K562 (cell line): ENCODE data around the gene ACTR3C. TPM values are rescaled to one million over a fixed set of nuclear protein-coding genes. Genes with fewer than 3 reads are reported as not detected.
A peak's percentile ranks its signal among the peaks of the same experiment; 100 is the strongest.

Experiments
- ATAC-seq: fragments of 200-7000 bp; cut with Tn5 transposase; 3 replicates; pipeline ENCODE4 v1.9.1; 2020; ENCODE audit warnings: moderate library complexity
- BruUV-seq: library from RNA; stranded (reverse); fragments of 400-500 nt; replicated peaks from 2 replicates; lab custom pipeline; 2021; lab: Mats Ljungman, UMichigan
- CTCF ChIA-PET: fragments of 300-600 bp; formaldehyde crosslinking; extraction: SDS; loops from one replicate; lab custom pipeline; 2021; ENCODE audit warnings: low intra/inter-chr PET ratio; lab: Yijun Ruan, JAX
- POLR2A ChIA-PET: fragments of 300-600, 350-650 bp; sonication (Branson Sonifier 250); formaldehyde crosslinking; extraction: SDS; loops from one replicate; lab custom pipeline; 2021; ENCODE audit warnings: antibody characterized with exemption, inconsistent platforms; lab: Yijun Ruan, JAX
- DNase-seq, 4 experiments: peaks; one replicate each; pipeline versions ENCODE4 v3.0.0 to v3.0.0-alpha.2; 2011 to 2018; ENCODE audit warnings: low spot score in 3 of 4, mixed read lengths in 3 of 4; ENCODE audit errors: extremely low read depth in 1 of 4
- FAIRE-seq: peaks from 2 replicates; lab custom pipeline; 2011; peaks lifted over from hg19 to GRCh38; lab: Jason Lieb, UNC
- H2AFZ ChIP-seq: 2 replicates; pipeline ENCODE4 v1.6.0; 2011; ENCODE audit warnings: low read depth, low read length, control low read depth, inconsistent platforms
- H3K27ac ChIP-seq: fragments of 200-600 bp; 3 replicates; pipeline ENCODE4 v1.8.0; 2011; ENCODE audit warnings: low read depth, mild to moderate bottlenecking, control low read depth, inconsistent platforms, low read length, moderate library complexity, mixed read lengths; ENCODE audit errors: extremely low read depth
- H3K27me3 ChIP-seq, 2 experiments: fragments of 300-600 bp in 1 of 2; 2 replicates in 1 of 2; 3 replicates in 1 of 2; pipeline versions ENCODE4 v1.6.0 to v1.8.0; 2011; ENCODE audit warnings: inconsistent platforms in 2 of 2, low read length in 2 of 2, mild to moderate bottlenecking in 1 of 2, mixed read lengths in 1 of 2, moderate library complexity in 1 of 2; ENCODE audit not compliant: control insufficient read depth in 2 of 2, insufficient read depth in 2 of 2
- H3K36me3 ChIP-seq: fragments of 300-600 bp; 3 replicates; pipeline ENCODE4 v1.8.0; 2011; ENCODE audit warnings: mild to moderate bottlenecking, low read length, inconsistent platforms; ENCODE audit not compliant: control insufficient read depth, insufficient read depth
- H3K4me1 ChIP-seq, 2 experiments: fragments of 200-600 bp in 1 of 2; replicated peaks in 1 of 2; 2 replicates in 1 of 2; 3 replicates in 1 of 2; pipeline versions ENCODE4 v1.5.1 to v1.8.0; 2011; ENCODE audit warnings: inconsistent platforms in 2 of 2, low read length in 2 of 2, mild to moderate bottlenecking in 1 of 2, mixed read lengths in 1 of 2, moderate library complexity in 1 of 2; ENCODE audit not compliant: control insufficient read depth in 2 of 2, insufficient read depth in 2 of 2
- H3K4me2 ChIP-seq: 2 replicates; pipeline ENCODE4 v1.6.1; 2011; ENCODE audit warnings: low read length, control low read depth, inconsistent platforms, mixed read lengths; ENCODE audit not compliant: insufficient read depth
- H3K4me3 ChIP-seq: fragments of 200-600 bp; sonication (generic), shearing (Covaris generic); 2 replicates; pipeline ENCODE4 v1.5.1; 2016; ENCODE audit warnings: control low read depth, inconsistent platforms
- H3K79me2 ChIP-seq: fragments of 200-600 bp; 3 replicates; pipeline ENCODE4 v1.8.0; 2011; ENCODE audit warnings: low read length, inconsistent platforms; ENCODE audit not compliant: control insufficient read depth, insufficient read depth
- H3K9ac ChIP-seq, 2 experiments: 2 replicates each; pipeline versions ENCODE4 v1.6.0 to v1.6.1; 2011; ENCODE audit warnings: low read depth in 2 of 2, low read length in 2 of 2, control low read depth in 1 of 2, inconsistent platforms in 1 of 2, mild to moderate bottlenecking in 1 of 2, mixed read lengths in 1 of 2; ENCODE audit not compliant: insufficient read depth in 1 of 2
- H3K9me1 ChIP-seq: one replicate; pipeline ENCODE4 v1.6.0; 2011; ENCODE audit warnings: inconsistent platforms, mild to moderate bottlenecking, low read length, moderate library complexity; ENCODE audit not compliant: control insufficient read depth, insufficient read depth
- H3K9me3 ChIP-seq: replicated peaks from 2 replicates; pipeline ENCODE4 v1.5.1; 2011; ENCODE audit warnings: low read depth, low read length, inconsistent platforms; ENCODE audit not compliant: control insufficient read depth, insufficient read depth
- H4K20me1 ChIP-seq: replicated peaks from 2 replicates; pipeline ENCODE4 v1.6.1; 2011; ENCODE audit warnings: low read length, inconsistent platforms, mixed read lengths; ENCODE audit not compliant: control insufficient read depth, insufficient read depth
- BCOR ChIP-seq: fragments of 450-650 bp; IDR thresholded peaks from 2 replicates; pipeline ENCODE4 v1.6.1; 2016
- CUX1 ChIP-seq: fragments of 200-800 bp; sonication (Bioruptor generic); IDR thresholded peaks from 2 replicates; pipeline ENCODE4 v1.6.1; 2016; ENCODE audit warnings: missing genetic modification characterization, missing compliant biosample characterization
- FOXA1 ChIP-seq: fragments of 450-650 bp; IDR thresholded peaks from 2 replicates; pipeline ENCODE4 v1.6.1; 2016; ENCODE audit warnings: mild to moderate bottlenecking, borderline replicate concordance
- GATA2 ChIP-seq: sonication (generic); formaldehyde crosslinking; IDR thresholded peaks from 2 replicates; pipeline ENCODE4 v1.4.0; 2020; ENCODE audit warnings: mild to moderate bottlenecking, missing genetic modification reagents
- MLX ChIP-seq, 2 experiments: fragments of 450-650 bp in 1 of 2; sonication (generic) in 1 of 2; formaldehyde crosslinking; conservative IDR thresholded peaks; 2 replicates each; pipeline versions ENCODE4 v1.4.0 to v1.8.1; 2020 to 2022; ENCODE audit warnings: mild to moderate bottlenecking in 1 of 2, missing genetic modification reagents in 1 of 2
- MYBL2 ChIP-seq, 2 experiments: fragments of 450-650 bp in 1 of 2; sonication (generic) in 1 of 2; formaldehyde crosslinking in 1 of 2; IDR thresholded peaks; 2 replicates each; pipeline versions ENCODE4 v1.6.1 to v1.8.1; 2017 to 2022; ENCODE audit warnings: borderline replicate concordance in 1 of 2, inconsistent platforms in 1 of 2, low read depth in 1 of 2, mild to moderate bottlenecking in 1 of 2, missing genetic modification reagents in 1 of 2, moderate library complexity in 1 of 2
- PHB ChIP-seq: fragments of 250-450 bp; sonication (Bioruptor Pico); IDR thresholded peaks from 2 replicates; pipeline ENCODE4 v1.5.0; 2021
- POLR2AphosphoS2 ChIP-seq: IDR thresholded peaks from 2 replicates; pipeline ENCODE4 v1.6.1; 2012; ENCODE audit warnings: low read length, improper control_type of control experiment
- SRF ChIP-seq, 2 experiments: fragments of 250-450, 450-650 bp in 1 of 2; sonication (Bioruptor Pico) in 1 of 2; sonication (generic) in 1 of 2; formaldehyde crosslinking; IDR thresholded peaks; 2 replicates each; pipeline versions ENCODE4 v1.5.0 to v1.5.1; 2020 to 2022; ENCODE audit warnings: mild to moderate bottlenecking in 1 of 2, missing genetic modification reagents in 1 of 2
- TCFL5 ChIP-seq: fragments of 250-450 bp; sonication (Bioruptor Pico); conservative IDR thresholded peaks from 2 replicates; pipeline ENCODE4 v1.6.1; 2021; ENCODE audit warnings: mild to moderate bottlenecking, moderate library complexity, matching md5 sums
- ZNF212 ChIP-seq: fragments of 450-650 bp; formaldehyde crosslinking; IDR thresholded peaks from 2 replicates; pipeline ENCODE4 v1.4.0; 2020; ENCODE audit warnings: mild to moderate bottlenecking
- ZNF282 ChIP-seq: sonication (generic); formaldehyde crosslinking; IDR thresholded peaks from 2 replicates; pipeline ENCODE4 v1.8.1; 2023; ENCODE audit warnings: missing genetic modification reagents
- ZNF583 ChIP-seq: fragments of 250-450 bp; sonication (Bioruptor Pico); IDR thresholded peaks from 2 replicates; pipeline ENCODE4 v1.4.0; 2020
- ZNF644 ChIP-seq: fragments of 200-800 bp; sonication (Bioruptor generic); IDR thresholded peaks from 2 replicates; pipeline ENCODE4 v1.6.1; 2016; ENCODE audit warnings: low read depth, missing genetic modification characterization, missing compliant biosample characterization
- WGBS: fragments of 100-300 bp; shearing (Covaris generic); methylation state at CpG from one replicate; pipeline ENCODE4 v1.1.6; 2016; ENCODE audit warnings: low coverage, mixed read lengths; ENCODE audit not compliant: insufficient coverage; ENCODE audit errors: missing lambda C conversion rate; 5-methylcytosine and 5-hydroxymethylcytosine counted together
- in situ Hi-C: fragments of 300-500 bp; cut with MboI; formaldehyde crosslinking; loops from 4 replicates; pipeline ENCODE4 v1.15.0; 2018; ENCODE audit warnings: inconsistent platforms, mixed read lengths
- intact Hi-C: fragments of 100-400 bp; cut with micrococcal nuclease; formaldehyde crosslinking; loops from 2 replicates; pipeline ENCODE4 v1.14.2; 2022
- polyA plus RNA-seq, 8 experiments: library from polyadenylated mRNA; depleted of rRNA in 4 of 8; stranded (reverse) in 5 of 8; unstranded in 3 of 8; fragments of >200 nt; fragmentation: Nextera tagmentation in 2 of 8; fragmentation: Illumina TruSeq in 1 of 8; extraction: Ambion mirVana in 2 of 8; extraction: Trizol in 1 of 8; gene quantifications; 2 replicates each; pipeline versions ENCODE4 v1.2.1 to v1.2.3, GENCODE V29; 2011 to 2014; ENCODE audit warnings: inconsistent platforms in 1 of 8, missing spikeins in 1 of 8
- total RNA-seq, 7 experiments: library from RNA; depleted of rRNA in 6 of 7; stranded (reverse); fragments of >200 nt in 6 of 7; fragmentation: Illumina TruSeq in 2 of 7; extraction: Trizol in 2 of 7; gene quantifications; 2 replicates each; pipeline versions ENCODE4 v1.2.1 to v1.2.3, GENCODE V29; 2011 to 2021; ENCODE audit warnings: low replicate concordance in 1 of 7

ACTR3C gene
- total and polyA plus RNA-seq, 9 of the 15 experiments (the other 6 are each of a cell fraction or from before 2014, with no cell fraction given) = 9.0 to 35.4 (median 13.3) TPM

GRCh38 chr7:150334108-150334507 lies 10.8 kb upstream of the ACTR3C start:
- POLR2A ChIA-PET = interaction anchor here (1.6 to 2.0 kb wide), 2 partner anchors 8 to 12 kb away, joined by 4 to 13 read pairs; no protein-coding TSS in a partner anchor
- no peak for TF ChIP-seq SRF (CRISPR knock-in tag; IDR thresholded peaks at IDR 0.05)
- no peak for TF ChIP-seq CUX1 (CRISPR knock-in tag)
- TF ChIP-seq ZNF583 (CRISPR knock-in tag) = no peak
- no peak for TF ChIP-seq GATA2
- no peak for TF ChIP-seq MYBL2 (IDR thresholded peaks at IDR 0.05; ENCODE audit: low read depth)
- no peak for TF ChIP-seq MYBL2 (CRISPR knock-in tag; IDR thresholded peaks at IDR 0.05; ENCODE audit: borderline replicate concordance)
- no peak for TF ChIP-seq ZNF212
- no peak for TF ChIP-seq BCOR
- TF ChIP-seq TCFL5 (CRISPR knock-in tag) = no peak
- no peak for TF ChIP-seq MLX (CRISPR knock-in tag; conservative IDR thresholded peaks at IDR 0.05)
- no peak for TF ChIP-seq FOXA1
- no peak for TF ChIP-seq PHB (CRISPR knock-in tag)
- no peak for TF ChIP-seq ZNF644 (tag)
- no peak for TF ChIP-seq ZNF282 (CRISPR knock-in tag)
- no peak for TF ChIP-seq POLR2AphosphoS2

More at GRCh38 chr7:150334108-150334507, 10.8 kb upstream of the ACTR3C start:
- H4K20me1 ChIP-seq = peaks cover 4% of the 10 kb centered on the region; the same call in 1 of the 2 replicates
- no TSS peak for BruUV-seq
- H3K27ac ChIP-seq = no peak overlapping the region
- peak overlapping the region in 1 of 2 experiments; percentile 7; a peak in 1 of 4 replicates for H3K9ac ChIP-seq
- H3K27me3 ChIP-seq = no peaks in the 10 kb centered on the region
- H3K36me3 ChIP-seq = peaks cover 69% of the 10 kb centered on the region; the same call in 2 of the 3 replicates
- H3K4me1 ChIP-seq = peaks cover 0 to 31% of the 10 kb centered on the region in 2 experiments; a peak in 2 of 5 replicates
- in situ Hi-C loops (no loop called here), intact Hi-C loops (no loop called here)
- no peak for ATAC-seq
- H3K9me3 ChIP-seq = no peaks in the 10 kb centered on the region
- CTCF ChIA-PET = interaction anchor here (0.6 kb wide), 1 partner anchor 51 kb away, joined by 3 read pairs; no protein-coding TSS in a partner anchor
- H3K9me1 ChIP-seq = peaks cover 6% of the 10 kb centered on the region
- WGBS = 61% methylated on average over 8 of the region's 8 CpGs
- no peak overlapping the region for H3K4me3 ChIP-seq
- H2AFZ ChIP-seq = no peak overlapping the region
- no peak for FAIRE-seq
- DNase-seq = peak in 2 of 4 experiments; percentile 9 to 12
- no peaks in the 10 kb centered on the region for H3K79me2 ChIP-seq
- no peak overlapping the region for H3K4me2 ChIP-seq
